IPS-20b (cell line): Measurements from ENCODE around the gene CYP26B1.

Source experiments
- H3K27ac ChIP-seq: one replicate; pipeline ENCODE4 v1.5.1; 2013; ENCODE audit warnings: low read length
- H3K27me3 ChIP-seq: 2 replicates; pipeline ENCODE4 v1.6.1; 2013; ENCODE audit warnings: mild to moderate bottlenecking, low read length, inconsistent platforms; ENCODE audit not compliant: insufficient read depth
- H3K36me3 ChIP-seq: 2 replicates; pipeline ENCODE4 v1.6.1; 2013; ENCODE audit warnings: low read depth, mild to moderate bottlenecking, inconsistent platforms, low read length, moderate library complexity; ENCODE audit not compliant: insufficient read depth
- H3K4me1 ChIP-seq: 2 replicates; pipeline ENCODE4 v1.6.1; 2013; ENCODE audit warnings: mild to moderate bottlenecking, control low read depth, inconsistent platforms, low read length, moderate library complexity; ENCODE audit not compliant: insufficient read depth
- H3K4me3 ChIP-seq: 2 replicates; pipeline ENCODE4 v1.5.1; 2013; ENCODE audit warnings: mild to moderate bottlenecking, low read length, inconsistent platforms
- H3K9ac ChIP-seq: 2 replicates; pipeline ENCODE4 v1.6.1; 2013; ENCODE audit warnings: low read depth, mild to moderate bottlenecking, inconsistent platforms, low read length, moderate library complexity
- H3K9me3 ChIP-seq: 2 replicates; pipeline ENCODE4 v1.6.1; 2013; ENCODE audit warnings: mild to moderate bottlenecking, low read depth, low read length, inconsistent platforms; ENCODE audit not compliant: insufficient read depth

CYP26B1 gene

GRCh38 chr2:72082887-72083286, 64.8 kb downstream of the CYP26B1 start:
- no peak overlapping the region for H3K4me3 ChIP-seq
- H3K27me3 ChIP-seq = no peaks in the 10 kb centered on the region
- no peaks in the 10 kb centered on the region for H3K4me1 ChIP-seq
- H3K27ac ChIP-seq = no peak overlapping the region
- H3K36me3 ChIP-seq = no peaks in the 10 kb centered on the region
- peaks cover 6% of the 10 kb centered on the region; the same call in 1 of the 2 replicates for H3K9me3 ChIP-seq
- no peak overlapping the region for H3K9ac ChIP-seq

- Histone ChIP-seq H3K4me1 (no peaks in the 10 kb centered on the region; the same call in 1 of the 2 replicates), H3K9ac (no peak overlapping the region), H3K27me3 (no peaks in the 10 kb centered on the region), H3K4me3 (no peak overlapping the region), H3K36me3 (no peaks in the 10 kb centered on the region), H3K27ac (no peak overlapping the region), H3K9me3 (peaks cover 6% of the 10 kb centered on the region; the same call in 1 of the 2 replicates)
Measured at GRCh38 chr2:72082021-72082601, 65.6 kb downstream of the CYP26B1 start.

GRCh38 chr2:72081451-72081850, 66.2 kb downstream of the CYP26B1 start:
- H3K27me3 ChIP-seq = no peaks in the 10 kb centered on the region
- H3K36me3 ChIP-seq = no peaks in the 10 kb centered on the region
- peaks cover 6% of the 10 kb centered on the region; the same call in 1 of the 2 replicates for H3K9me3 ChIP-seq
- H3K4me1 ChIP-seq = no peaks in the 10 kb centered on the region; the same call in 1 of the 2 replicates
- H3K27ac ChIP-seq = no peak overlapping the region
- H3K4me3 ChIP-seq = no peak overlapping the region
- no peak overlapping the region for H3K9ac ChIP-seq

- Histone ChIP-seq H3K9ac (no peak overlapping the region), H3K4me1 (no peaks in the 10 kb centered on the region; the same call in 1 of the 2 replicates)
Measured at GRCh38 chr2:72080286-72081145, 67.1 kb downstream of the CYP26B1 start.

More at GRCh38 chr2:72080286-72081145, 67.1 kb downstream of the CYP26B1 start:
- Histone ChIP-seq H3K4me3 (no peak overlapping the region), H3K36me3 (no peaks in the 10 kb centered on the region), H3K9me3 (peaks cover 6% of the 10 kb centered on the region; the same call in 1 of the 2 replicates), H3K27me3 (no peaks in the 10 kb centered on the region), H3K27ac (no peak overlapping the region)
